ENCODE measurements around the gene EEF1E1.

GRCh38 chr6:8079126-8079525, 23.2 kb downstream of the EEF1E1 start:
- no peak for TF ChIP-seq CTCF (IDR thresholded peaks at IDR 0.05)
- no peak for TF ChIP-seq POLR2A (IDR thresholded peaks at IDR 0.05)
- no peak for TF ChIP-seq EP300 (IDR thresholded peaks at IDR 0.05)

All from tibial nerve (tissue), 4 donors.